ENCODE data around the gene ZNF600.
"Not testable (repeated sequence)": the region's sequence is repeated elsewhere in the genome, so short reads cannot be mapped to it uniquely, and the experiment has no call there.

The ZNF600 gene

DNA sequence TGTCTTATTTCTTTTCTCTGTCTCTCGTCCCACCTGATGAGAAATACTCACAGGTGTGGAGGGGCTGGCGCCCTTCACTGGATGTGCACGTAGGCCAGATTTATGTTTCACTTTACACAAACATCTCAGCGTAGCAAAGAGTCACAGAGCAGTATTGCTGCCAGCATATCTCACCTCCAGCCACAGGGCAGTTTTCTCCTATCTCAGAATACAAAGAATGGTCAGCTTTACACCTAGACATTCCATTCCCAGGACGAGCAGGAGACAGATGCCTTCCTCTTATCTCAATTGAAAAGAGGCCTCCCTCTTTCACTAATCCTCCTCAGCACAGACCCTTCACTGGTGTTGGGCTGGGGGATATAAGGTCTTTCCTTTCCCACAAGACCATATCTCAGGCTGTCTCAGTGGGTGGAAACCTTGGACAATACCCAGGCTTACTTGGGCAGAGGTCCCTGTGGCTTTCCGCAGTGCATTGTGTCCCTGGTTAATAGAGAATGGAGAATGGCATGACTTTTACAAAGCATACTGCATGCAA, 44.6 kb downstream of the ZNF600 start:
- no peak for DNase-seq

DNA sequence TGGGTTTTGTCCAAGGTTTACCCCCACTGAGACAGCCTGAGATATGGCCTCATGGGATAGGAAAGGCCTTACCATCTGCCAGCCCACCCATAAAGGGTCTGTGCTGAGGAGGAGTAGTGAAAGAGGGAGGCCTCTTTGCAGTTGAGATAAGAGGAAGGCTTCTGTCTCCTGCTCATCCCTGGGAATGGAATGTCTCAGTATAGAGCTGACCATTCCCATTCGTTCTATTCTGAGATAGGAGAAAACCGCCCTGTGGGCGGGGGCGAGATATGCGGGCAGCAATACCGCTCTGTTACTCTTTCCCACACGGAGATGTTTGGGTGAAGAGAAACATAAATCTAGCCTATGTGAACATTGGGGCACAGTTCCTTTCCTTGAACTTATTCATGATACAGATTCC, 45.2 kb downstream of the ZNF600 start:
- DNase-seq: not testable (repeated sequence)

DNA sequence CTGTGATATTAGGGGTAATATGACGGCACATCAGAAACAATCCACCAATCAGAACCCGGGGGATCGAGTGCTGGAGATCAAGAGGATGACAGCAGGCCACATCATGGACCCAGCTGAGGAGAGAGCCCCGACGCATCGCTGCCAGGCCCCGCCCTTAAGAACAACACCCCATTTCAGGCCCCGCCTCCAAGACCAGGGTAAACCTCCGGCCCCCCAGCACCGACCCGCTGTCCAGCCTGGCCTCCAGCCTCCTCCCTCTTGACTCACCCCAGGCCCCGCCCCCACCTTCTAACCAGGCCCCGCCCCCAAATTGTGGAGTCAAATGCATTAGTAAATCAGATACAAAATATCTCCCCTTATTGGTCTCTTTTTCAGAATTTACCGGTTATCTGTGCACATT, 47.0 kb downstream of the ZNF600 start:
- no peak for DNase-seq

DNA sequence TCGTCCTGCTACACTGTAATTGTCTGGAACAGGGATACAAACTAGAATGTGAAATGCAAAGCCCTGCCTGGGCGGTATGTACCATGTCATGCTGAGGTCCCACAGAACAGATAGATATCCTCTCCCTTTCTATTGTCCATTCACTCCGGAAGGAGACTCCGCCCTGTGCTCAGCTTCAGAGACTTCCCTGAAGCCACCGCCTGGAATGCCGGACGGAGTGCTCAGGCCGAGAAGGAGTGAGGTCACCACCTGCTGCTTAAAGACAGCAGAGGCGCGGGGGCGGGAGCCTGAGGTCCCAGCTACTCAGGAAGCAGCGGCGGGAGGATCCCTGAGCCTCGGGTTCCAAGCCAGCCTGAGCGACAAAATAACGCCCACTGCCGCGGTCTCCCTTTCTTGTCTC, 50.9 kb downstream of the ZNF600 start:
- DNase-seq: no peak

DNA sequence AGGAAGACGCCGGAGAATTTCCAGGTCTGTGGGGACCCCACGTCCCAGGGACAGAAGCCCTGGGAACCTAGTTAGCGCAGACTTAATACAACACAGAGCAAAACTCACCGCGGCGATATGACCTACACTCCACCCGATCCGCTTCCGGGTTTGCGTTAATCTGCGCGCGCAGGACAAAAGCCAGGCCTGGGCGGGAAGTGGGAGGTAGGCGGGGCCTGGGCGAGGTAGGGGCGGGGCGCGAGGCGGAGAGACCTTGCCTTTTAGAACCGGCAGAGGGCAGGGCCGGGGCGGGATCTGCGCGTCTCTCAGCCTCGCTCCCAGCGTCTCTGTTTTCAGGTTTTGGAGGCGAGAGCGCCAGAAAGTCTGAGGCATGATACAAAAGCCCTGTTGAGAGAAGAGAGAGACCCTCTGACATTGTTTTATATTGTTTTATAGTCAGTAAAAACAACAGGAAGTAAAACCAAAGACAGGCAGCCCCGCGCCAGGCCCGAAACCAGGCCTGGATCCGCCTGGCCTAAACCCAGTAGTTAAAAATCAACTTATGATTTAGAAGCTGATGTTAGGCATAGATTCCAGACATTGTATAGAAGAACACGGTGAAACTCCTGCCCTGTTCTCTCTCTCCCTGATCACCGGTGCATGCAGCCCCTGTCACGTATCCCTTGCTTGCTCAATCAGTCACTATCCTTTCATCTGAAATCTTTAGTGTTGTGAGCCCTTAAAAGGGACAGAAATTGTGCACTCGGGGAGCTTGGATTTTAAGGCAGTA, 51.5 kb downstream of the ZNF600 start, which contains the start of gene ZNF611:
ZNF611 (minus strand) TSS at position 152 of the 769 bp plus-strand sequence. CDS start 19,150 bp downstream, outside the sequence.
- DNase-seq: peak; percentile 96 to 99 (median 98)

DNA sequence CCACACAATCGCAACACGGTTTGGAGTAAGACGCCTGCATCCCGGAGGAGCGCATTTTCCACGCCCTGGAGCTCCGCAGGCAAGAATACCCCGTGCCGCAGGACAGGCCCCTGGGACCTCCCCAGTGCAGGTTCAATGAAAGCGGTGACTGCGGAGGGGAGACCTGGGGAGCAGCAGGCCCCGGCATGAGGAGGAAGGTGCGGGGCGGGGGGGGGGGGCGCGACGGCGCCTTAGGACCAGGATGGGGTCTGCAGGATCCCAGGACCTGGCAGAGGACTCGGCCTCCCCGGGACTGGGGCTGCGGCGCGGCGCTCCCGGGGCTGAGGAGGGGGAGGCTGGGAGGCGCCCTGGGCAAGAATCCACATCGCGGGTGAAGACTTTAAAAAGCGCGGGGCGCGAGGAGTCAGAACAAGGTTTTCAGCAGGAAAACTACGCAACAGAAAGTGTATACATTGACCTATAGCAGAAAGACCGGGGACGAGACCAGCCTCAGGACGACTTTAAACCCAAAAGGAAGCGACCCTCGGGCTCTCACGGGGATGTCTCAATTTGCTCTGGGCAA, 52.2 kb downstream of the ZNF600 start:
- DNase-seq: no peak

DNA sequence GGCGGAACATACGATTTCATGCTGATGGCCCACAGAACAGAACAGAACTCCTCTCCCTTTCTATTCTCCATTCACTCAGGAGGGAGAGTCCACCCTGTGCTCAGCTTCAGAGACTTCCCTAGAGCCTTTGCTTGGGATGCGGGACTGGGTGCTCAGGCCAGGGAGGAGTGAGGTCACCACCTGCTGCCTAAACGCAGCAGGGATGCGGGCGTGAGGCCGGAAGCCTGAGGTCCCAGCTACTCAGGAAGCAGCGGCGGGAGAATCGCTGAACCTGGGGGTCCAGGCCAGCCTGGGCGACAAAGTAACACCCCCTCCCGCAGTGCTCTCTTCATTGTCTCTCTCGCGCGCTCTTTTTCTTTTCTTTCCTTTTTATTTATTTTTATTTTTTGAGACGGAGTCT, 60.5 kb downstream of the ZNF600 start:
- DNase-seq: not testable (repeated sequence)

DNA sequence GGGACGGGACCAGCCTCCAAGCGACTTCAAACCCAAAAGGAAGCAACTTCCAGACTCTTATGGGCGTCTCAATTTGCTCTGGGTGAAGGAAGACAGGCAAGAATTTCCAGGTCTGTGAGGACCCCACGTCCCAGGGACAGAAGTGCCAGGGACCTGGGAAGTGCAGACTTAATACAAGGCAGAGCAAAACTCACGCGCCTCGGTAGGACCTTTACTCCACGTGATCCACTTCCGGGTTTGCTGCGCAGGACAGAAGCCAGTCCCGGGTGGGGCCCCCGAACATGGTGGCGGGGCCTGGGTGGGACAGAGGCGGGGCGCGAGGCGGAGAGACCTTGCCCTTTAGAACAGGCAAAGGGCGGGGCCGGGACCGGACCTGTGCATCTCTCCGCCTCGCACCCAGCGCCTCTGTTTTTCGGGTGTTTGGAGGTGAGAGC, 61.0 kb downstream of the ZNF600 start:
- DNase-seq: no peak

DNA sequence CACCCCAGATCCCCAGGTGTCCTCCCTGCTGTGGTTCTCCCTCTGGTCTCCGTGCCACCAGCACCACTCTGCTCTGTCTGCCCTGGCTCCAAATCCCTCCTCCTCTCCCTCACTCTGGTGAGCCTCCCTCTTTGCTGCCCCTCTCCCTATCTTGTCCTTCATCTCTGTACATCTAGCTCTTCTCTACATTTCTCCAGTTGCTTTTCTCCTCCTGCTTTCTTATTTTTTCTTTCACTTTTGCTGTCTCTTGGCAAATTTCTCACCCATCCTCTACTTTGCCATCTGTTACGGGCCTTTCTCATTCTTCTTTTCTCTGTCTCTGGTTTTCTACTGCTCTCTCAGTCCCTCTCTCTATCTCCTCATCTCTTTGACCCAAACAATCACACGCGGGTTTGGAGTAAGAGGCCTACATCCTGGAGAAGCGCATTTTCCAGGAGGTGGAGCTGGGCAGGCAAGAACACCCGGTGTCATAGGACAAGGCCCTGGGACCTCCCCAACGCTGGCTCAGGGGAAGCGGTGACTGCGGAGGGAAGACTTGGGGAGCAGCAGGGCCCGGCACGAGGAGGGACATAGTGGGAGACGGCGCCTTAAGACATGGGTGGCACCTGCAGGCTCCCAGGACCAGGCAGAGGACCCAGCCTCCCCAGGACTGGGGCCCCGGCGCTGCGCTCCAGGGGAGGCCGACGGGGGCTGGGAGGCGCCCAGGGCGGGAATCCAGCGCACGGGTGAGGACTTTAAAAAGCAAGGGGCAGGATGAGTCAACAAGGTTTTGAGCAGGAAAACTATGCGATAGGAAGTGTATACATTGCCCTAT, 61.7 kb downstream of the ZNF600 start:
- no peak for DNase-seq

DNA sequence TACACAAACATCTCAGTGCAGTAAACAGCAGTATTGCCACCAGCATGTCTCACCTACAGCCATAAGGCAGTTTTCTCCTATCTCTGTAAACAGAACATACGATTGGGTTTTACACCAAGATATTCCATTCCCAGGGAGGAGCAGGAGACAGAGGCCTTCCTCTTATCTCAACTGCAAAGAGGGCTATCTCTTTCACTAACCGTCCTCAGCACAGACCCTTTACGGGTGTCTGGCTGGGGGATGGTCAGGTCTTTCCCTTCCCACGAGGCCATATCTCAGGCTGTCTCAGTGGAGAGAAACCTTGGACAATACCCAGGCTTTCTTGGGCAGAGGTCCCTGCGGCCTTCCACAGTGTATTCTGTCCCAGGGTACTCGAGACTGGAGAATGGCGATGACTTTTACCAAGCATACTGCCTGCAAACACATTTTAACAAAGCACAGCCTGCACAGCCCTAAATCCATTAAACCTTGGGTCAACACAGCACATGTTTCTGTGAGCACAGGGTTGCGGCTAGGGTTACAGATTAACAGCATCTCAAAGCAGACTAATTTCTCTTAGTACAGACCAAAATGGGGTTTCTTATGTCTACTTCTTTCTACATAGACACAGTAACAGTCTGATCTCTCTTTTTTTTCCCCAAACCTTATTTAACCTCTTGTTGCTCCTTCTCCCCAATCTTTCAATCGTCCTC, 62.5 kb downstream of the ZNF600 start:
- DNase-seq: not testable (repeated sequence)

DNA sequence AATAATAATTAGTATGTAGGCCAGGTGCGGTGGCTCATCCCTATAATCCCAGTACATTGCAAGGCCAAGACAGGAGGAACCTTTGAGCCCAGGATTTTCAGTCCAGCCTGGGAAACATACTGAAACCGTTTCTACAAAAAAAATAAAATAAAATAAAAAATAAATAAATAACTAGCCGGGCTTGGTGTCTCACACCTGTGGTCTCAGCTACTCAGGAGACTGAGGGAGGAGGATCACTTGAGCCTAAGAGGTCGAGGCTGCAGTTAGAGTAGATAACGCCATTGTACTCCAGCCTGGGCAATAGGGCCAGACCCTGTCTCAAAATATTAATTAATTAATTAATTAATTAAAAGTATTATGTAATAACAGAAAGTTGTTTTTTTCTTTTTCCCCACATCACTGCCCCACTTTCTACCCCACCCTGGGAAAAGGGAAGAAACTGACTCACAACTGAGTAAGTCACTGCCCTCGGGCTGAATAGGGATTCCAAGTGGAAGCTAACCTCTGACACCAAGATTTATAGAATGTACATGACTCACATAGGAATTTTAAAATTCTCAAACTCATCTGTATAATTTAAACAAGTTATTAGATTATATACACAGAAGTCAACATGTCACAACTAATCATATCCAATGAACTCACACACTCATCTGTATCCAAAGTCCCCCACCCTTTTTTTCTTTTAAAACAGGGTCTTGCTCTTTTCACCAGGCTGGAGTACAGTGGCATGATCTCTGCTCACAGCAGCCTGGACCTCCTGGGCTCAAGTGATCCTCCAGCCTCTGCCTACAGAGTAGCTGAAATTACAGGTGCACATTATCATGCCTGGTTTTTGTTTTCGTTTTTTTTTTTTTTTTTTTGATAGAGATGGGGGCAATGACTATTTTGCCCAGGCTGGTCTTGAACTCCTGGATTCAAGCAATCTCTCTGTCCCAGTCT, 64.3 kb downstream of the ZNF600 start:
- no peak for DNase-seq

DNA sequence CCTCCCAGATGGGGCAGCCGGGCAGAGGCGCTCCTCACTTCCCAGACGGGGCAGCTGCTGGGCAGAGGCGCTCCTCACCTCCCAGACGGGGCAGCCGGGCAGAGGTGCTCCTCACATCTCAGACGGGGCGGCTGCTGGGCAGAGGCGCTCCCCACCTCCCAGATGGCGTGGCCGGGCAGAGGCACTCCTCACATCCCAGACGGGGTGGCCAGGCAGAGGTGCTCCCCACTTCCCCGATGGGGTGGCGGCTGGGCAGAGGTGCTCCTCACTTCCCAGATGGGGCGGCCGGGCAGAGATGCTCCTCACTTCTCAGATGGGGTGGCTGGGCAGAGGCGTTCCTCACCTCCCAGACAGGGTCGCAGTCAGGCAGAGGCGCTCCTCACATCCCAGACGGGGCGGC, 66.0 kb downstream of the ZNF600 start:
- DNase-seq: not testable (repeated sequence)

DNA sequence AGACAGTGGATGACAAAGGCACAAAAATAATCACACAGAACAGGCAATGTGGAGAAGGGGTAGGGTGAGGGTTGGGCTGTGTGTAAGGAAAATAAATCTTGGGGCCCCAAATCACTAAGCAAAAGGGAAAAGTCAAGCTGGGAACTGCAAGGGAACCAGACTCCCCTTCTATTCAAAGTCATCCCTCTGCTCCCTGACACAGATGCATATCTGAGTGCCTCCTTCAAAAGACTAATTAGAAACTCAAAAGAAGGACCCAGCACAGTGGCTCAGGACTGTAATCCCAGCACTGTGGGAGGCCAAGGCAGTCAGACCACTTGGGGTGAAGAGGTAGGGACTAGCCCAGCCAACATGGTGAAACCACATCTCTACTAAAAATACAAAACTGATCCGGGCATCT, 70.1 kb downstream of the ZNF600 start:
- DNase-seq: no peak

DNA sequence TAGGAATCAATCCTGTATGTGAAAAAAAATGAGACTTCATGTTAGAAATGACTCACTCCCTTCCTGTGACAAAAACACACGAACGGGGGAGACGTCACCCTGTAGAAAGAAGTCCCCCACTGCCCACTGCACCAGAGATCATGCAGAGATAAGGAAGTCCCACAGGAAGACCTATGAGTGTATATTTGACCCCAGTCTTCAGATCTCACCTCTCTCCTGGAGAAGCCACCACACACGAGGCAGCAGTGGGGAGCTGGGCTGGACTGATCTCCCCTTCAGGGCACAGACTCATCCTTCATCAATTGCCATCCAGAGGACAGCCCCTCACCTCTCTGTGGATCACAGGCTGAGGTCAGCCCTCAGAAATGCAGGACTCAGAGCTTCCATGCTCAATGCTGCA, 70.7 kb downstream of the ZNF600 start:
- peak in 2 of 5 experiments; percentile 12 to 63 for DNase-seq

DNA sequence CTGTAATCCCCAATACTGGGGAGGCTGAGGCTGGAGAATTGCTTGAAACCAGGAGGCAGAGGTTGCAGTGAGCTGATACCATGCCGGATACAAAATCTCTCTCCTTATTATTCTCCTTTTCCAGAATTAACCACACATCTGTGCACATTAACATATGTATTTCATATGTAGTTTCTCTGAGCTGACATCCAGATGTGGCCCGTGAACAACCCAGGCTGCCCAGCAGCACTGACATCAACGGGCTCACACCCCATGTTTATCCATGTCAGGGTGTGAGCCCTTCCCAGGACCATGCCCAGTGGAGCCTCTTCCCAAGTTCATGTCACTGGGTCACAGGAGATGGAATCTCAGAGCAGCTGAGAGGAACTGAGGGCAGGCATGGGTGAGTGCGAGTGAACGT, 71.3 kb downstream of the ZNF600 start:
- DNase-seq: not testable (repeated sequence)

Measured in T-helper 2 cell (primary cell).